IPS-15b (cell line): ENCODE measurements around the gene WNT16.
"Not testable (repeated sequence)": the region's sequence is repeated elsewhere in the genome, so short reads cannot be mapped to it uniquely, and the experiment has no call there.

Source experiments
- H3K27me3 ChIP-seq: one replicate; pipeline ENCODE4 v1.6.1; 2013; ENCODE audit warnings: low read length; ENCODE audit not compliant: control insufficient read depth, insufficient read depth
- H3K36me3 ChIP-seq: one replicate; pipeline ENCODE4 v1.6.1; 2013; ENCODE audit warnings: low read length; ENCODE audit not compliant: control insufficient read depth, insufficient read depth
- H3K4me1 ChIP-seq: one replicate; pipeline ENCODE4 v1.6.1; 2013; ENCODE audit warnings: mild to moderate bottlenecking, low read length; ENCODE audit not compliant: control insufficient read depth, insufficient read depth
- H3K4me3 ChIP-seq: one replicate; pipeline ENCODE4 v1.5.1; 2013; ENCODE audit warnings: low read depth, low read length
- H3K9ac ChIP-seq: one replicate; pipeline ENCODE4 v1.6.1; 2013; ENCODE audit warnings: low read depth, mild to moderate bottlenecking, low read length
- H3K9me3 ChIP-seq: one replicate; pipeline ENCODE4 v1.6.1; 2013; ENCODE audit warnings: mild to moderate bottlenecking, low read length; ENCODE audit not compliant: control insufficient read depth, insufficient read depth

Gene WNT16, protein sequence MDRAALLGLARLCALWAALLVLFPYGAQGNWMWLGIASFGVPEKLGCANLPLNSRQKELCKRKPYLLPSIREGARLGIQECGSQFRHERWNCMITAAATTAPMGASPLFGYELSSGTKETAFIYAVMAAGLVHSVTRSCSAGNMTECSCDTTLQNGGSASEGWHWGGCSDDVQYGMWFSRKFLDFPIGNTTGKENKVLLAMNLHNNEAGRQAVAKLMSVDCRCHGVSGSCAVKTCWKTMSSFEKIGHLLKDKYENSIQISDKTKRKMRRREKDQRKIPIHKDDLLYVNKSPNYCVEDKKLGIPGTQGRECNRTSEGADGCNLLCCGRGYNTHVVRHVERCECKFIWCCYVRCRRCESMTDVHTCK

DNA sequence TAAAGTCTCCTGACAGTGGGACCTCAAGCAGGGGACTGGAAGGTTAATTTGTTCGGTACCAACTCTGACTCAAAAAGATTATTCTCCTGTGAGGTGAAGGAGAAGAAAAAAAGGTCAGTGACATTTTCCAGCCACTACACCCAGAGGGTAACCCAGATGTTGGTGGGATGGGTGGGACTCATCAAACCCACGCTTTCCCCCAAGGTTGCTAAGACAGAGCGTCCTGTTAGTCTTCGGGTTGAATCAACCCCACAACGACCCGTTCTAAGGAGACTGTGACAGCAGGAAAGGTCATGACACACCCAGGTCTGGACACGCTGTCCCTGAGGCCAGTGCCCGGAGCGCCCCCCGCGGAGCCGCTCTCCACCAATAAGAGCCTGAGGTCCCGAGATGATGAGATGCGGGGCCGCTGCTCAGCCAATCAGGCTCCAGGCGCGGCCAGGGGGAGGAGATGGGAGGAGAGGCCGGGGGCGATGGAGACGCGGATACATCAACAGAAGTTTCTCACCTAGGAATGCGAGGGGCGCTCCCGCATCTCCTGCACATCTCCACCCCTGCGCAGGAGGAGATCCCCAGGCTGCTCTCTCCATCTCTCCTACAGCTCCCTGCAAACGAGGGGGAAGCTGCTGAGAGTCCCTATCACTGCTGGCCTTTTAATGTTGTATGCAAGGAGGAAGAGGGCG lies at the start of gene WNT16:
Gene WNT16, plus strand, starts transcription at position 493 of the 683 bp plus-strand sequence. CDS start 293 bp downstream, outside the sequence.
- H3K4me3 ChIP-seq, result peak within 1 kb of the TSS; percentile 73
- H3K36me3 ChIP-seq, result no peaks in the 10 kb centered on the region
- no peaks in the 10 kb centered on the region for H3K4me1 ChIP-seq
- H3K9me3 ChIP-seq, result no peaks in the 10 kb centered on the region
- H3K27me3 ChIP-seq, result peaks cover 48% of the 10 kb centered on the region
- no peak within 1 kb of the TSS for H3K9ac ChIP-seq

DNA sequence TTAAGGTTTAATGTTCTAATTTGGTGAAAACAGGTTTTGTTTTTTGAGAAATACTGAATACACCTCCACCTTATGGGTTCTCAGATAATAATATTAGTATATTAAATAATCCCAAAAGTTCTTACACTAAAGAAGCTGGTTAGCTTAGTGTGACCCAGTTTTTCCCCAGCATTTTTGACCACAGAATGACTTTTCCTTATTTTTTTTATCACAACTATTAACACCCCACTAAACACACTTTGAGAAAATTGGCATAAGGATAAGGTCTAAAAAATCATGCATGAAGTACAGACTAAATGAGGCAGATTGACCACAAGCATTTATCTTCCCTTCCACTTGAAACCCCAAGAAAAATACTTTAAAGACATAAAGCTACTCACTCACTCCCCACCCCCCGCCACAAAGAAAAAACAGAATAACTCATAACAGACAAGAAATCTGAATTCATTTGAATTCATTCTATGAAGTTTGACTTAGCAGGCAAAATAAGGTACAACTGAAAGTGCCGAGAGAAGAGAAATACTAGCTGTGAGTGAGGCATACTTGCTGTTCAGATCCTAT lies 49.7 kb upstream of the WNT16 start:
- Histone ChIP-seq H3K27me3 (no peaks in the 10 kb centered on the region), H3K9ac (no peak overlapping the region), H3K36me3 (no peaks in the 10 kb centered on the region), H3K4me1 (peaks cover 10% of the 10 kb centered on the region), H3K9me3 (no peaks in the 10 kb centered on the region), H3K4me3 (no peak overlapping the region)

DNA sequence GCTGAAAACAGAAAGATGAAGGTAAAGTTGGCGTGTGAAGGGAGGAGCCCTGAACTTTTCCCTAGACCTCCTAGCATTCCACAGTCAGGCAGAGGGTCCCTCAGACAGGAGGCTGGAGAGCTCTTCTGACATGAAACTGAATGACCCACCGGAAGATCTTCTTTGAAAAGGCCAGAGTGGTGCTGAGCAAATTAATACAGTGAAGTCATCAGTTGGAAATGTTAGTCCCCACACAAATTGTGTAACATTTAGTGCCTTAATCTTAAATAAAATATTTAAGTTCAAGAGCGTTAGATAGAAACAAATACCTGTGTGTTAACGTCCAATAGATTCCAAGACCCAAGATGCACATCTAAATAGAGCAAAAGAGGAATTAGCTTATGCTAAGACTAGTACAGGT lies 49.0 kb upstream of the WNT16 start:
- H3K9ac ChIP-seq, result no peak overlapping the region
- H3K27me3 ChIP-seq, result no peaks in the 10 kb centered on the region
- H3K9me3 ChIP-seq, result peaks cover 2% of the 10 kb centered on the region
- peaks cover 10% of the 10 kb centered on the region for H3K4me1 ChIP-seq
- H3K36me3 ChIP-seq, result no peaks in the 10 kb centered on the region
- H3K4me3 ChIP-seq, result no peak overlapping the region

DNA sequence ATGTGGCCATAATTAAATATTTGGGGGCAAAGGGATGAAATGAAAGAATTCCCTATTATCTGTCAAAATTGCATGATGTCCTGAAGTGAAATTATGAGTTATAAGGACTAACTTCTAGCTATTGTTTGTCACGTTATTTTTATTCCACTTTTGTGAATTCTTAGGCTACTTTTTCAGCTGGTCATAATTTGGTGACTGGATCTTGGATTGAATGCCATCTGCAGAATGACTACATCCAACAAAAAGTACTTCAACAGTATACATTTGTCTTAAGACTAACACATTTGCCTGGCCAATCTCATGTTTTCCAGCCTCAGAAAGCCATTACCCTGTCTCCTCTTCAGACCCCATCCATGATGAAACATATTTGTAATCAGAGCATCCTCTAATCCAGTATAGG lies 48.1 kb upstream of the WNT16 start:
- no peaks in the 10 kb centered on the region for H3K36me3 ChIP-seq
- no peaks in the 10 kb centered on the region for H3K27me3 ChIP-seq
- no peak overlapping the region for H3K4me3 ChIP-seq
- H3K4me1 ChIP-seq, result peaks cover 10% of the 10 kb centered on the region
- no peak overlapping the region for H3K9ac ChIP-seq
- peaks cover 5% of the 10 kb centered on the region for H3K9me3 ChIP-seq

DNA sequence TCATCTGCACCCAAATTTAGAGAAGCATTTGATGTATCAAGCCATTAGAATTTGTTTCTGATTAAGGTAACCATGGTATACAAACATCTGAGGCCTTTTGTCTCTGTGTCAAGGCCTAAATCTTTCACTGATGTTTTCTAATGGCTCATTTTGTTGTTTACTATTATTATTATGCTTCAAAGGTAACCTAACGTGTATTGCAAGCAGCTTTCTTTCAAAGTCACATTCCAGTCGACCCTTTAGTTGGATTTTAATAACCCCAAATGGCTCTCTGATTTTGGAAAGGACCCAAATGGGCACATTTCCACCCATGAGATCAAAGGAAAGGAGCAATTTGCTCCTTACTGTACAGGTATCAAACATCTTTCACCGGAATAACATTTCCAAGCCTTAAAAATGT lies 46.7 kb upstream of the WNT16 start:
- H3K27me3 ChIP-seq, result no peaks in the 10 kb centered on the region
- no peak overlapping the region for H3K9ac ChIP-seq
- H3K4me3 ChIP-seq, result no peak overlapping the region
- H3K9me3 ChIP-seq, result peaks cover 5% of the 10 kb centered on the region
- H3K4me1 ChIP-seq, result peaks cover 10% of the 10 kb centered on the region
- H3K36me3 ChIP-seq, result no peaks in the 10 kb centered on the region

DNA sequence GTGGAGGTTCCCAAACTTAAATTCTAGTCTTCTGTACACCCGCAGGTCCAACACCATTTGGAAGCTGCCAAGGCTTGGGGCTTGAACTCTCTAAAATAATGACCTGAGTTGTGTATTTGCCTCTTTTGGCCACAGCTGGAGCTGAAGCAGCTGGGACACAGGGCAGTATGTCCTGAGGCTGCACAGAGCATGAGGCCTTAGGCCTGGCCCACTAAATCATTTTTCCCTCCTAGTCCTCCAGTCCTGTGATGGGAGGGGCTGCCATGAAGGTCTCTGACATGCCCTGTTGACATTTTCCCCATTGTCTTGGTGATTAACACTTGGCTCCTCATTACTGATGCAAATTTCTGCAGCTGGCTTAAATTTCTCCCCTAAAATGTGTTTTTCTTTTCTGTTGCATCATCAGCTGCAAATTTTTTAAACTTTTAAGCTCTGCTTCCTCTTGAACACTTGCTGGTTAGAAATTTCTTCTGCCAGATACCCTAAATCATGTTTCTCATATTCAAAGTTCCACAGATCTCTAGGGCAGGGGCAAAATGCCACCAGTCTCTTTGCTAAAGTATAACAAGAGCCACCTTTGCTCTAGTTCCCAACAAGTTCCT lies 43.6 kb upstream of the WNT16 start:
- H3K36me3 ChIP-seq, result no peaks in the 10 kb centered on the region
- H3K4me3 ChIP-seq, result no peak overlapping the region
- H3K9ac ChIP-seq, result no peak overlapping the region
- H3K9me3 ChIP-seq, result peaks cover 5% of the 10 kb centered on the region
- H3K4me1 ChIP-seq, result no peaks in the 10 kb centered on the region
- no peaks in the 10 kb centered on the region for H3K27me3 ChIP-seq

DNA sequence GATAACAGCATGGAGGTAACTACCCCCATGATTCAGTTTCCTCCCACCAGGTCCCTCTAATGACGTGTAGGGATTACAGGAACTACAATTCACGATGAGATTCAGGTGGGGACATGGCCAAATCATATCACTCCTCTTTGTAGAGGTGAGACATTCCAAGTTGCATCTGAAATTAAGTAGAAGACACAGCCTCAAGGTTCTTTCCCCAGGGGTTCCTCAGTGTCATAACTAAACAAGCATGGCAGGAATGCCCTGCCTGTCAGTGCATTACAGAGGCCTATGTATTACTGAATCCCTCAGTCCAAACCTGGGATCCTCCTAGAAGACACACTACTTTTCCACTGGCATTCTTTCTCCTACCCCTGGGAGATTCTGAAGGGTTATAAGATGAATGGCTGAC lies 42.6 kb upstream of the WNT16 start:
- Histone ChIP-seq H3K36me3 (no peaks in the 10 kb centered on the region), H3K4me1 (no peaks in the 10 kb centered on the region), H3K9ac (no peak overlapping the region), H3K27me3 (no peaks in the 10 kb centered on the region), H3K4me3 (no peak overlapping the region), H3K9me3 (peaks cover 5% of the 10 kb centered on the region)

DNA sequence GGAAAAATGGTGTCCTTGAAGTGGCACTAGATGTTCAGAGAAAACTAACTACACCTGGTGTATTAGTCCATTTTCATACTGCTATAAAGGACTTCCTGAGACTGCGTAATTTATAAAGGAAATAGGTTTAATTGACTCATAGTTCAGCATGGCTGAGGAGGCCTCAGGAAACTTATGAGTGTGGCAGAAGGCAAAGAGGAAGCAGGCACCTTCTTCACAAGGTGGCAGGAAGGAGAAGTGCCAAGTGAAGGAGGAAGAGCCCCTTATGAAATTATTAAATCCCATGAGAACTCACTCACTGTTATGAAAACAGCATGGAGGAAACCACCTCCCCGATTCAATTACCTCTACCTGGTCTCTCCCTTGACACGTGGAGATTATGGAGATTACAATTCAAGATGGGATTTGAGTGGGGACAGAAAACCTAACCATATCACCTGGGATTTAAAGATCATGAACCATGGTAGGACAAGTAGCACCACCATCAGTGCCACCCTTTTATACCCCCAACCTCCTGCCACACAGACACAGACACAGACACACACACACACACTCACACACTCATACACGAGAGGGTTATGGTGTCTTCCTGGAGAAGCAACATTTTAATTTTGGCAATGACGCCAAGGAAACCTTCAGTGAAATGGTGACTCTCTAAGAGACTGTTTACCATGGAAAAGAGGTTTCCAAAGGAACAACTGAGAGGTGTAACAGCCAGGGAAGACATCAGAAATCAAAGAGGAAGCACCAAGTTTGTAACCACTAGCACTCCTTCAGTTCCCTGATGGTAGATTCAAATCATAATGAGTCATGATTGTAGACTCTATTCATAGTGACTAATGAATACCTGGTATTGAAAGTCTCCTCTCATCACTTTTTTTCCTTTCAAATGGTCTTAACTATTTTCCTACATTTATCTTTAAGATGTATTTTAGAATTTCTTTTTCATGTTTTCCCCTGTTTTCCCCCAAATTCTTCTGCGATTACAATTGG lies 41.8 kb upstream of the WNT16 start:
- peaks cover 5% of the 10 kb centered on the region for H3K9me3 ChIP-seq
- H3K27me3 ChIP-seq, result no peaks in the 10 kb centered on the region
- H3K4me1 ChIP-seq, result no peaks in the 10 kb centered on the region
- no peak overlapping the region for H3K9ac ChIP-seq
- no peaks in the 10 kb centered on the region for H3K36me3 ChIP-seq
- no peak overlapping the region for H3K4me3 ChIP-seq

DNA sequence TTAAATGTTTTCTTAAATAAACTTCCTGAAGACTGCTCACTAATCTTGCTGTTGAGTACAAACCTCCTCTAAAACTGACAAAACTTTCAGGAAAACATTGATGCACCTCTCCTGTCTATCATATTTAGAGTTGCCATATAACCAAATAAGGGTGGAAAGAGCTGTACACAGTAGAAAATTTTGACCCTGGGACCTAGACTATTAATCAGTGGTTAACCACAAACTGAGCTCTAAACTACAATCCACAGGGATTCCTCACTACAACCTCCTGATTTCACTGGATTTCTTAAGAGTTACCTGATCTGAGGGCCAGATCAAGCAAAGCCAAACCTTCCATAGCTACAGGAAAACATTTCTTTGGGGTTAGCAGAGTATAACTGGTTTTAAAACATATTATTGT lies 39.9 kb upstream of the WNT16 start:
- H3K9me3 ChIP-seq, result peaks cover 5% of the 10 kb centered on the region
- H3K4me1 ChIP-seq, result no peaks in the 10 kb centered on the region
- H3K9ac ChIP-seq, result no peak overlapping the region
- no peaks in the 10 kb centered on the region for H3K27me3 ChIP-seq
- no peak overlapping the region for H3K4me3 ChIP-seq
- H3K36me3 ChIP-seq, result no peaks in the 10 kb centered on the region

DNA sequence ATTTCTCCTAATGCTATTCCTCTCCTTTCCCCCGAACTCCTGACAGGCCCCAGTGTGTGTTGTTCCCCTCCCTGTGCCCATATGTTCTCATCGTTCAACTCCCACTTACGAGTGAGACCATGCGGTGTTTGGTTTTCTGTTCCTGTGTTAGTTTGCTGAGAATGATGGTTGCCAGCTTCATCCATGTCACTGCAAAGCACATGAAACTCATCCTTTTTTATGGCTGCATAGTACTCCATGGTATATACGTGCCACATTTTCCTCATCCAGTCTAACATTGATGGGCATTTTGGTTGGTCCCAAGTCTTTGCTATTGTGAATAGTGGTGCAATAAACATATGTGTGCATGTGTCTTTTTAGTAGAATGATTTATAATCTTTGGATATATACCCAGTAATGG lies 38.9 kb upstream of the WNT16 start:
- not testable (repeated sequence) for H3K36me3 ChIP-seq, H3K9me3 ChIP-seq, H3K9ac ChIP-seq, H3K4me3 ChIP-seq, H3K27me3 ChIP-seq, H3K4me1 ChIP-seq

DNA sequence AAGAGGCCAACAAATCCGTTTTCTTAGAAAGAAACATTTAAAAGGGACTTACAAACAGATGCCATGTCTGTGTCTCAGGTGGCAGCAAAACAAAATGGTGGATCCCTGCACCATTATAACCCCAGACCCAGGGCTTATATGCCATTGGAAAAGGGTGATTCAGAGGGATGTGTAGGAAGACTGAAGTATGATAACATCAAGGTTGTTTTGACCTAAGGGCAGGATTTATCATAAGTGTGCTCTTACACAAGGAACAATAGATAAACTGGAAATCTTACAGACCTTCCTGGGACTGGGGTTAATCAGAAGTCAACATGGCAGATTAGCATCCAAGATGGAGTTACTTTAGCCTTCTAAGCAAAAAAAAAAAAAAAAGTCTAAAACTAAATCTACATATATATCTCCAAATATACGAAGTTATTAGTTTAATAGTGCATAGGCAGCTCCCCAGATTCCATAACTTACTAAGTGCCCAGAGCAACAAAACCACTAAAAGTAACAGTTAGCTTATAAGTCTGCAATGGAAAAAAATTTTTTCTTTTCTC lies 34.3 kb upstream of the WNT16 start:
- Histone ChIP-seq H3K27me3 (no peaks in the 10 kb centered on the region), H3K9me3 (no peaks in the 10 kb centered on the region), H3K36me3 (no peaks in the 10 kb centered on the region), H3K4me1 (no peaks in the 10 kb centered on the region), H3K4me3 (no peak overlapping the region), H3K9ac (no peak overlapping the region)
